Kidney tubule cell (primary cell): Measurements from ENCODE around the gene PARD3.

Experiments
- DNase-seq: peaks from one replicate; pipeline ENCODE4 v3.0.0-alpha.2; 2018; ENCODE audit warnings: low spot score

PARD3 gene

DNA sequence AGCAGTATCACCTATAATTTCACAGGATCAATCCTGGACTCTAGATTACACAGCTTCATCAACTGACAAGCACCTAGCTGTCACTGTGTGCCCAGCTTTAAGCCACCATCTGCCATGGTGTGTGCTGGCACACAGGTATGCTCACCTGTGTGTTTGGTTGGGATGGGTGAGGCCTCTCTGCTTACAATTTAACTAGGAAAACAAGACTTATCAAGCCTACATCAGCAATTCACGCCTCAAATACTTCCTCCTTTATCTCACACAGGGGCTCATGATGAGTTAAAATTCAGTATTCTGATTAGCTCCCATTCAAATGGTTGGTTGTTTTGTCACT is 608.2 kb downstream of the PARD3 start:
- DNase-seq, result no peak

DNA sequence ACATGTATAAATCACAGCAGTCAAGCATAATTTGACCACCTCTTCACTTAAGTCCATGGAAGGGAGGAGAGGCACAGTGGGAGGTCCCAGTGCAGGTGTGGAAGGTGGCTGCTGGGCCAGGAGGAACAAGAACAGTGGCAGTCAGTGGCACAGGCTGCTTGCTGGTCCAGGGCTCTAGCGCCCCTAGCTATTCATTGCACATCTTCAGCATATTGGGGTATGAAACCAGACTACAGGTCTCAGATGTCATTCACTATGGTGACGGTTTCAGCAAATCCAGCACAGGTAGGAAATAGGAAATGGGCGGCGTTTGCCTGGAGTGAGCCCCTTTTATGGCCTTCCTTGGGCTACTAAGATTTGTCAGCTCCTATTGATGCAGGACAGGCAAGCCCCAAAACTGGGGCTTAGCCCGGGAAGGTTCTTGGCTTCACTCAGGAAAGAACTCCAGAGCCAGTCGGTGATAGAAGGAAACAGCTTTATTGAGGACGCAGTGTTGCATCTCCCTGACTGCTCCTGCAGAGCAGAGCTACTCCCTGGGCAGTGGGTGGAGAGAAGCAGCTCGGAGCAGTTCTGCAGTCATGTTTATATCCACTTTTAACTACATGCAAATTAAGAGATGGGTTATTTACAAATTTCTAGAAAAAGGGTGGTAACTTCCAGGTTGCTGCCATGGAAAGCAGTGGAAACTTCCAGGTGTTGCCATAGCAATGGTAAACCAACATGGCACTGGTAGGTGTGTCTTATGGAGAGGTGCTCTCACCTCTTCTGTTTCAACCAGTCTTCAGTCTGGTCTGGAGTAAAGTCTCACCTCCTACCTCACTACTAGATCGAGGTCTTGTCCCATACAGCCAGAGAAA is 608.8 kb downstream of the PARD3 start:
- no peak for DNase-seq

DNA sequence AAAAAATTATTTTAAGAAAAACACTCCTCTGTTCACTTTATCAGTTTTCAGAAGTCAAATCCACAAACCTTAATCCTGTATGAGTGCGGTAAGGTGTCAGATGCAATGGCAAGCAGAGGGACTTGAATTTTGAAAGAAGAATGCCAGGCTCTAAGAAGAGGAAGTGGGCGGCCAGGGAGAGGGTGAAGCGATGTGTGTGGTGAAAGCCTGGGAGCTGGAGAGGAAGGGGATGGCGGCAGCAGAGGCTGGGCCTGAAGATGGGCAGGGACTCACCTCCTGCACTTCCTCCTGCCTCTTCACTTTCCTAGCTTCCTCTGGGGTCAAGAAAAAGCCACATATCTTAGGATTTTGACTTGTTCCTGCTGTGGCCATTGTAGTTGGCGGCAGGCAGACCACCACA is 609.6 kb downstream of the PARD3 start:
- no peak for DNase-seq

DNA sequence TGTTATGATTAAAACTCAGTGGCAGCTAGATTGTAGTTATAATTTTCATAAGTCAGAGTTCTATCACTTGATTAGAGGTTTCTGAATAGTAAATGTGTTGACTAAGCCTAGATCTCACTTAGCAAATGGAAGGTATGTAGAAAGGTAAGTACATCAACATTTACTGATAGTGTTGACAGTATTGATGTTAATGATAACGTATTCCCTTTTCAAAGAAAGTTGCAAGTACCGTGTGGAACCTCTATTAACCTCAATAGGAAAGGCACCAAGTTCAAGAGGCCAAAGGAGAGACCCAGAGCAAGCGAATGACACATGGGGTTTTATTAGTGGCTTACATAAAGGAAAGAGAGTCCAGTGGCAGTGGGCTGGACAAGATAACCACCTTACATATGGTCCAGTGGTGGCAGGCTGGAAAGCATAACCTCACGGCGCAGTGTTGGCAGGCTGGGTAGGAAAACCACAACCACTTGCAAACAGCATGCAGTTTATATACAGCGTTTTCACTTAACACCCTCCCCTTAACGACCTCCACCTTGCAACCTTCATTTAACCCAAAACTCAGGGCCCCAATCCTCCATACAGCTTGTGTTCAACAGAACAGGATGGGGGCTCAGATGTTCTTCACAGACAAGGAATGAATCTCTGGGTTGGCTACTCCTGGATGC is 611.0 kb downstream of the PARD3 start:
- no peak for DNase-seq

DNA sequence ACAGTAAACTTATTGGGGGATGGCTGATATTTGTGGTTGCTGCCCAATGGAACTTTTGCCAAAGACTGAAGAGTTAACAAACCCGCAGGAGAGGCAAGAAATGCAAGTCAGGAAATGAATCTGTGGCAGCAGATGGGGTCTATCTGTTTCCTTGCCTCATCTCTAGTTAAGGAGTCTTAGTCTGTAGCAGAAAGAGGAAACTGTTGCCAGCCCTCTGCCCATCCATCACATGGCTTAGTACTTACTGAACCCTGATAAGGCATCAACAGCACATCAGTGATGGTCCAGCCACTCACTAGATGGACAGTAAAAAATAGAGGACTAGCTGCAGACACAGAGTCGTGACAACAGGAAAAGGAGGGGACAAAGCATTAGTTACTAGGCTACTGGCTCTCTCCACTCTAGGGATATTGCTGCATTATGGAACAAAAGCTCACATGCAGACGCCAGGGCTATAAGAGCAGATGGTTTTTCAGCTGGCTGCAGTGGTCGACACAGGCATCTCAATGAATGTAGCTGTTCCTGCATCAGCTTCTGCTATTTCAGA is 614.7 kb downstream of the PARD3 start:
- DNase-seq, result no peak

DNA sequence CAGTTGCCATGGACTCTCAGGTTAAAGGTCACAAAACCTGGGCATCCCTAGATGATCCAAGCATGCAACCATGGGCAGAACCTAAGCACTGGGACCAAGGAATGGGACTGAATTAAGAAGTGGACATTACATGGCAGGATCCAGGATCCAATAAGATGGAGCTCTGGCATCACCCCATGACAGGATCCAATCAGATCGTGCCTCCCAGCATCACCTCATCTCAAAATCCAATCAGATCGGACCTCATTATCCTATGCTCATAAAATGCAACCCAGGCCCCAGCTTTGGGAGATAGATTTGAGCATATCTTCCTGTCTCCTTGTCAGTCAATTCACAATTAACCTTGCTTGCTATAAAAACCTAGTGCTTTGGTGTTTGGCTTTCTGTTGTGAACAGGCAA is 616.1 kb downstream of the PARD3 start:
- DNase-seq, result no peak

DNA sequence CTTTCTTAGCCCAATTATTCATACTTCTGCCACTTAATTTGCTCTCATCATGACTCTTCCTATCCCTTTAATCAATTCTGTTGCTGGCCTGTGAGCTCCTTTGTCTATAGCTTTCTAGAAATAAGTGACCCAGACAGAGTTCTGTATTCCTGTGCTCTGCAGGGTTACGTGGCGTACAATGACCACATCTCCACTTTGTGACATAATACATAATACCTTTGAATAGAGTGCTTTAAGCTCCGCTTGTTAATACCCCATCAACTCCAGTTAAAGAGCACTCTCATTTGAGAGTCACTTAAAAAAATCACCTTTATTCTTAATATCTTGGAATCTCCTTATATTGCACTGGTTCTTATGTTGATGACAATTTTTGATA is 619.0 kb downstream of the PARD3 start:
- DNase-seq, result no peak

DNA sequence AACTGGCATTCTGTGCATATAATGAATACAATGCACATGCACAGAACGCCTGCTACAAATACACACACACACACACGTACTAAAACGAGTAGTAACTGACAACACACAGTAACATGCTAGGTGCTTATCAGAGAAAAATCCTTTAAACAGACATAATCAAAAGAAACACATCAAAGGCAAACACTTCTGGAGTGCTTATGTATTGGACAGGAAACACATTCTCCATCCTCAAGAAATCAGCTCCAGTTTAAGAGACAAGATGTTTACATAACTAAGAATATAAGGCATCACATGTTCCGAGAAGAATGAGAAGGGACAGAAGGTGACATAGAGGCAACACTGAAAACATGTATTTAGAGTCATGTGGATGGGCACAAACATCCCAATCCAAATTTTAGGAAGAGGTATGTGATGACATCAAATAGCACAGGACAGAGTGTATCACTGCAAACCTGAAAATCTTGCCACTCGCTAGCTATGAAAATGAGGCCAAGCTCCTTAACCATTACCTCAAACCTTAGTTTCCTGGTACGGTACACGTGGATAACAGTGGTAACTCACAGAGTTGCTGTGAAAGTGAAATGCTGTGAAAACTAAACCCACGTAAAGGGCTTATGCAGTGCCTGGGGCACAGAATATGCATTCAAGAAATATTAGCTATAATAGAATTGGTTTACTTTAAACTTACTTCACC is 619.6 kb downstream of the PARD3 start:
- no peak for DNase-seq

DNA sequence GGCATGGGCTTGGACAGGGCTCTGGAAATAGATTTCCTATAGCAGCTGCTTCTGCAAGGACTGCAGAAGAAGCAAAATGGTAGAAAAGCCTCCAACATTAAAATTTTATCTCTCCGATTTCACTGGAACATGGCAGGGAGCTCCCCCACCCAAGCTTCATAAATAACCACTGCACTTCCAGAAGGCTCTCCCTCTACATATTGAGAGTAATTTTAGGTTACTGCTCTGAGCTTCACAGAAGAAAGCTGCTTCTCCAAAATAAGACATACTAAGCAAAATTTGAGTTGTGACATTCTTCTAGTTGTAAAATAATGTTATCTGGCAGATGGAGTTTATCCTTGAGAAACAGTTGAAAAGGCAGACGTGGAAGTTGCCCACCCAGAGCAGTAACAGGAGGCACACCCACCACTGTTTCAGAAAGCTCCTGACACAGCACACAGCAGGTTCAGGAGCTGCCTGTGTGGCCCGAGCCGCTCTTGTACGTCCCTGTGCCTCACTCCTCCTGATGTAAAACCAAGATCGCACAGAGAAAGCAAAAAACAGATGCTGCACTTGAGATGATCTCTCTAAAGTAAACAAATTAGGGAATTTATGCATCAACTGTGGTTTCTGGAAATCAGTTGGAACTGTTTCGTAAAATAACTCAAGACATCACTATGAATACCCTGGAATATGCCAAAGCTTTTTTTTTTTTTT is 621.0 kb downstream of the PARD3 start:
- DNase-seq, result no peak

DNA sequence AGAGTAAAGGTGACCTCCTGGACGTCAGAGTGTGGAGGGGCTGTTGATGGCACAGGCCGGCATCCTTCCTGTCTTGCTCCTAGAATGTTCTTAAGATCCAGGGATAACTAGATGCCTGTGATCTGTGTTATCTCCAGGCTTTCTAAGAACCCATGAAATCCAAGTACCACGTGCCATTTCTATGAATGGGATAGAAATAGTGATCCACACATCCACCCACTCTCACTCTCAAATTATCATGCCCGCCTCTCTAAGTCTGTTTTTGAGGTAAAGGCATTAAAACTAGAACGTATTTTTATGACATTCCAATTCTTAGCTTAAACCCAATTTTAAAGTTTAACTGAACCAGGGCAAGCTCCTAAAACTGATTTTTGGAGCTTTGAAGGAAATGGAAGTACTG is 622.5 kb downstream of the PARD3 start:
- DNase-seq, result no peak

DNA sequence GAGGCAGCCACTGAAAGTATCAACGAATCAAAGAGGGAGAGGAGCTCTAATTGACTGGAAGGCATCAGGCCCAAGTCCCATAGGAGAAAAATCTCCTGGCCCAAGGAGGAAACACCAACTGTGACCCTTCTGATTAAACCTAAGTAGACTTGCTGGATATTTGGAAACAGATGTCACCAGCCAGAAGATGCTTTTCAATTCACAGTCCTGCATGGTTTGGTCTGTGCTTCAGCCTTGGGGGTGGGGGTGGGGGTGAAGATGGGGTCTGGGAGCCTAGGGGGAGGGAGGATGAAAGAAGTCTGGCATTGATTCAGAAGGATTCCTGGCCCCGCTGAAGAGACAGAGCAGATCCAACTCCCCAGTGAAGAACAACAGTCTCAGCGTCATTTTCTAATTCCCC is 623.7 kb downstream of the PARD3 start:
- no peak for DNase-seq

DNA sequence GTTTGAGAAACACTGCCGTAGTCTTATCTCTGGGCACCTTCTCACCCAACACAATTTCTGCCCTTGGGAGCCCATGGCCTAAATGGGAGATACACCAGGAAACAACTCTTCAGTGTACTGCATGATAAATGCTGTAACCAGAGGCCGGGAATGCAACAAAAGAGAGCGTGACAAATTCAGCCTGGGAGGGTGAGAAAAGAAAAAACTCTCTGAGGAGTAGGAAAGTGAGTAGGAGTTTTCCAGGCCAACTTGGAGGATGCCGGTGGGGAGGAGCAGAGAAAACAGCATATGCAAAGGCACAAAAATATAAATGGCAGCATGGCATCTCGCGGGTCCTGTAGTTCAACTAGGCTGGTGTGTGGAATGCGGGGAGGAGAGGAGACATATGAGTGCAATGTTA is 624.5 kb downstream of the PARD3 start:
- no peak for DNase-seq

DNA sequence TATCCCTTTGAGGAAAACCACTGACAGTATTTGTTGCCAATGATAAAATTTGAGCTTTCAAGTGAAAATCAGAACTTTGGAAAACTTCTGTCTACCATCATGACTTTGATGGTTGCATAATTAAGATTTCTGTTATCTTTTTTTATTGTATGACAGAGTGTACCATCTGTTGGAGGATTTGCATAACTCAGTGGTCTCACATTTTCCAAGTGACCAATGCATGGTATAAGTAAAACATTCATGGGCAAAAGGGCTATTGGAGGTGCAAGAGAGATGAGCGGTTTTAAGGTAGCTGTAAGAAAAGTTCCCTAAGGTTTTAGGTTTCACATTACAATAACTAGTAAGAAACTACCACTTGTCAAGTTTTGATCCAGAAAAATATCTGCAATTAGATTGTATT is 625.3 kb downstream of the PARD3 start:
- DNase-seq, result no peak

DNA sequence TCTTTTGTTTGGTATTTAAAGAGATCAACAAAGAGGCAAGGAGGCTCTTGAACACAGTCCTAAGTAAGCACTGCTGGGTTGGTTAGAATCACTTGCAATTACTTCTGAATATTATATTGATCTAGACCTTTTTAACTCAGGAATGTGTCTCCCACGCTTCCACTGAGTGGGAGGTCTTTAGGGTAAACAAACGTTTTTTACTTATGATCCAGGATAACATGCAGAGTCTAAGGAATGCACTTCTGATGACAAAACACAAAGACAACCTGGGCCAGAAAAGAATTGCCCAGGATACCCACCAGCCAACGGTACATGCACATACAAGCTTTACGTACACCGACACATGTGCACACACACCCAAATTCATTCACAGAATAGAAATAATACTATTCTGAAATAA is 626.9 kb downstream of the PARD3 start:
- no peak for DNase-seq

DNA sequence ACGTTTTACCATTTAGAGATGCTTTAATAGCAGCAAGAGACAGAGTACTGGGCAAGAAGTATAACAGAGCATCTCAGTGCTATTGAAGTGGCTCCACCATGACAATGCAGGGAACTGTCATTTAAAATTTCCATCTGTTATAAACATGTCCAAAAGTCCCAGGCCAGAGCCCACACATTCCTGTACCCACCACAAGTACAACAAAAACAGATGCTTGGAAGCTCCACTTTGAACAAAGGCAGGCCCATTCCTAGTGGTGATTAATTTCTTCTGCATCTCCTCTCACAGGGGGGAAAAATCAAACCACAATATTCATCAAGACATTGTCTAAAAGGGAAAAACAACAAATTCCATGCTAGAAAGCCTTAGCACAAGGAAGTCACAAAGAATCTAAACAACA is 627.9 kb downstream of the PARD3 start:
- DNase-seq, result peak; percentile 15

DNA sequence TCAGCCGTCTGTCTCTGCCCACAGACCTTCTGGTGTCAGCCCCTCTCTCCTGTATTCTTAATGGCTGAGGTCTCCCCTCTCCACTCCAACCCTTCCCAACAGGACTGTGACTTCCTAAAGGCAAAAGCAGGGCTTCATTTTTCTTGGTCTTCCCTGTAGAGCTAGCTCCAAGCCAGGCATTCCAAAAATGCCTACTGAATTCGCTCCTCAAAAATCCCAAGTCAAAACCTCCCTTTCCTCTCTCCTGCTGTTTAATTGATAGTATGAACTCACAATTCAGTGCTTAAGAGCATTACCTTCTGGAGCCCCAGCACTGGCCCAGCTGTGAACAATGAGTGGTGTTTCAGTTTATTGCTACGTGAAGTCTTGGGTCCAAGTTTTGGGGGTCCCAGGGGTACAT is 628.4 kb downstream of the PARD3 start:
- DNase-seq, result no peak

DNA sequence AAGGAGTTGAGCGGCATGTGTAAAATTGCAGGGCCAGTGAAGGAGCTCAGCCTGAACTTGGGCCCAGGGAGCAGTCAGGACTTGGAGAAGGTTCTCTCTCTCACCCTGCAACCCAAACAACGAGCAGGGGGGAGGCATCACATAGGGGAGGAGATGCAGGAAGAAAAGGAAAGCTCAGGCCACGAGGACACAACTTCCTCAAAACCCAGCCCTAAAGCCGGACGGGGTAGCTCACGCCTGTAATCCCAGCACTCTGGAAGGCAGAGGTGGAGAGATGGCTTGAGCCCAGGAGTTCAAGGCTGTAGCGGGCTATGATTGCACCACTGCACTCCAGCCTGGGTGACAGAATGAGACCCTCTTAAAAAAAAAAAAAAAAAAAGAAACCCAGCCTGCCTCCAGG is 629.1 kb downstream of the PARD3 start:
- no peak for DNase-seq

DNA sequence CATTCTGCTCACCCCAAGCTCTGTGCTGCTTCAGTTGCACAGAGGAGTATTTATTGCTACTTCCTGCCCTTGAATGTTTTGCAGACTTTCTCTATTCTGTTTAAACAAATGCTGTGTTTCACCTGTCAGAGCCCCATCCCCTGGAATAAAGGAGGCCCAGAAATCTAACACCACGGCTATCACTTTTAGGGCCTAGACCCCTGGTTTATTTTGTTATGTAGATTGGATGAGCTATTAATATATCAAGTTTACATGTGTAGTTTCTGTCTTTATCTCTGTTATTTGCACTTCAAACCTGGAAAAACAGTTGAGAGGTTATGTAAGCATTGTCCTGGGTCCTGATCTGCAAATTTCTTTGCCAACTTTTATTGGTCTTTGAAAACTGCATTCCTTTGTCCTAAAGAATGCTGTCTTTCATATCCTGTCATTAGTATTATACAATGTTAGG is 630.1 kb downstream of the PARD3 start:
- DNase-seq, result no peak

DNA sequence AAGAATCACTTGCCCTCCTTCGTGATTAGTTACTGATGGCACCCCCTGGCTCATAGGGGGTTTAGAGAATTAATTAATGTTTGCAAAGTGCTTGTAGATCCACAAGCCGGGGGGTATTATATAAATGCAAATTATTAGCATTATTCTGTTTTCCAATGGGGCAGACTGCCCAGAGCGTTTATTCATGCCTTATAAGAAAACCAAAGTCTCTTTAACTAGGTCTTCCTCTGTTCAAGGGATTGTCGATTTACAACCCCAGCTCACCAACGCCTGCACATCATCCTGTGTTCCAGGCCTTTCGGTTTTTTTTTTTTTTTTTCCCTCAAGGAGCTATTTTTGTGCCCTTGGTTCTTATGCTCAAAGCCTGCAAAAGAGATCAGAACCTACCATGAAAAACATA is 630.7 kb downstream of the PARD3 start:
- DNase-seq, result no peak

DNA sequence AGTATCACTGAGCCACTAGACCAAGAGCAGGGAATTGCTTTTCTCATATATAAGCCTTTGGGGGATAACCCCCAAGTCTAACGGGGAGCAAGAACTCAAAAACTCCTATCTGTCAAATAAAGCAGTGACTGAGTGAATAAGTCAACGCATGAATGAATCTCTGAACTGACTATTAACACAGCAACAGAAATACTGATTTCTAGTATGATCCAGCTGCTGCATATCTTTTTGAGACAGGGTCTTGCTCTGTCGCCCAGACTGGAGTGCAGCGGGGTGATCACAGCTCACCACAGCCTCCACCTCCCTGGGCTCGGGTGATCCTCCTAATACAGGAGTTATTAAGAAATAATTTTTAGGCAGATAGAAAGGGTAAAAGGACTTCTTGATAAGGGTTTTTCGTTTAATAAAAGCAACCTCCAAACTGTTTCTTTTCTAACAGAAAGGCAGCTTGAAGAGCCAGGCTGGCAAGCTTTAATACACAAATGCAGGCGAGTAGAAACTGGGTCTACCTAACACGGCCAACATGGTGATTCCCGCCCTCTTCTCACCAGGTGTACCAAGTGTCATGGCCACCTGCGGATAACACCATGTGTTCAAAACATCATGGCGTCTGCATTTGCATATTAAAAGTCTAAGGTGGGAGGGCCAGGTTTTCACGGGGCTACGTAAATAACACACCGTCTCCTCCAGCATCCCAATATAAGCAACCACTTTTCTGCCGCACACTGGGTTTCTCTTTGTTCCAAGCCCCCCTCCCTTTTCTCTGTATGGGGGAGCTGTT is 631.9 kb downstream of the PARD3 start:
- no peak for DNase-seq

DNA sequence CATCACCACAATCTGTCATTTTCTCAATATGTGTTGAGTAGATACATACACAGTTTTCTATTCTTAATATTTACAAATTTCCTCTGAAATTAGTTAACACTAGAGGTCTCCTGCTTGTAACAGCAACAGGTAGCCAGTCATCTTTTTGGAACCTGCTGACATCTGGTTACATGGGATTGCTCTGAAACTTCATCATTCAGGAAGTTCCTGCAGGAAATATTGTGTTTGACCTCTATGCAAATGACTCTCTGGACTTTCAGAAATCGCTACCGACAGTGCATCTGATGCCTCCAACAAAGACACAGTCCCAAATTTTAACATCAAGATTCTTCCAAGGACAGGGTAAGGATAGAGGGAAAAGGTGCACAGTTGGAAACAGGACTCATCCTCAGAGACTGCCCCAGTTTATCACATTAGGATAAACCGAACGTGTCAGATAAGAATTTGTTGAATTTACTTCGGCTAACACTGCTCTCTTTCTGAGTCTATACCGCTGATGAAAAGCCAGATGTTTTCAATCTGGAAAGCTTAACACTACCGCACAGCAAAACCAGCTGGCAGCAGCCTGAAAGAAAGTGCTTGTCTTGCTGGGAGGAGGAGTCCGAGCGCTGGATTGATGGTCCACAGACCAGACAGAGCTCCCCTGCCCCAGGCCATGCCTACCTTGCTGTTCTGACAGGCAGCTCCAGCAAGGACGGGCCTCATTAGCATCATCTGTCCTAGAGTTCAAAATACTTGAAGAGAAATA is 633.4 kb downstream of the PARD3 start:
- peak; percentile 28 for DNase-seq
